HAP-1 (cell line): ENCODE data around the gene XPO6.

Experiments used
- DNase-seq, 2 experiments: peaks; one replicate each; pipeline ENCODE4 v3.0.0-alpha.2; 2016 to 2020; ENCODE audit warnings: low spot score in 2 of 2
- H3K27me3 ChIP-seq: fragments of 250-450 bp; sonication (Bioruptor Pico); 2 replicates; pipeline ENCODE4 v1.5.1; 2020; ENCODE audit warnings: low read depth, mild to moderate bottlenecking, moderate library complexity
- H3K36me3 ChIP-seq: fragments of 250-450 bp; sonication (Bioruptor Pico); replicated peaks from 2 replicates; pipeline ENCODE4 v1.5.1; 2020; ENCODE audit warnings: mild to moderate bottlenecking
- H3K4me1 ChIP-seq: fragments of 250-450 bp; sonication (Bioruptor Pico); 2 replicates; pipeline ENCODE4 v1.5.1; 2020; ENCODE audit warnings: mild to moderate bottlenecking
- H3K4me3 ChIP-seq: fragments of 250-450 bp; sonication (Bioruptor Pico); 2 replicates; pipeline ENCODE4 v1.5.1; 2020; ENCODE audit warnings: mild to moderate bottlenecking, moderate library complexity
- H3K9me3 ChIP-seq: fragments of 250-450 bp; sonication (Bioruptor Pico); 2 replicates; pipeline ENCODE4 v1.5.1; 2020; ENCODE audit warnings: mild to moderate bottlenecking, moderate library complexity
- in situ Hi-C: fragments of 300-500 bp; cut with MboI; formaldehyde crosslinking; loops from 3 replicates; pipeline ENCODE4 v1.14.3; 2020; ENCODE audit warnings: low sequenced_read_pairs, inconsistent platforms, mixed read lengths

XPO6 gene

GRCh38 chr16:28105297-28105696, 106.5 kb downstream of the XPO6 start:
- DNase-seq: no peak
- H3K27me3 ChIP-seq: no peaks in the 10 kb centered on the region
- H3K4me1 ChIP-seq: no peaks in the 10 kb centered on the region
- in situ Hi-C loops: no loop called here
- H3K4me3 ChIP-seq: no peak overlapping the region
- no peaks in the 10 kb centered on the region for H3K9me3 ChIP-seq
- H3K36me3 ChIP-seq: peaks cover 99% of the 10 kb centered on the region

- Histone ChIP-seq H3K36me3 (peaks cover 99% of the 10 kb centered on the region), H3K27me3 (no peaks in the 10 kb centered on the region), H3K4me3 (no peak overlapping the region), H3K4me1 (no peaks in the 10 kb centered on the region), H3K9me3 (no peaks in the 10 kb centered on the region)
- in situ Hi-C loops: no loop called here
- DNase-seq: no peak
Measured at GRCh38 chr16:28104404-28104803, 107.4 kb downstream of the XPO6 start.

GRCh38 chr16:28103516-28104170, 108.1 kb downstream of the XPO6 start:
- Histone ChIP-seq H3K27me3 (no peaks in the 10 kb centered on the region), H3K9me3 (no peaks in the 10 kb centered on the region), H3K4me3 (no peak overlapping the region), H3K4me1 (no peaks in the 10 kb centered on the region), H3K36me3 (peaks cover 100% of the 10 kb centered on the region)
- DNase-seq: no peak
- in situ Hi-C loops: no loop called here

GRCh38 chr16:28101533-28101890, 110.3 kb downstream of the XPO6 start:
- Histone ChIP-seq H3K27me3 (no peaks in the 10 kb centered on the region), H3K4me1 (no peaks in the 10 kb centered on the region), H3K4me3 (no peak overlapping the region), H3K36me3 (peaks cover 95% of the 10 kb centered on the region), H3K9me3 (no peaks in the 10 kb centered on the region)
- DNase-seq: no peak
- in situ Hi-C loops: no loop called here

- no peak overlapping the region for H3K4me3 ChIP-seq
- H3K9me3 ChIP-seq: no peaks in the 10 kb centered on the region
- peaks cover 90% of the 10 kb centered on the region for H3K36me3 ChIP-seq
- in situ Hi-C loops: no loop called here
- no peaks in the 10 kb centered on the region for H3K4me1 ChIP-seq
- no peaks in the 10 kb centered on the region for H3K27me3 ChIP-seq
- DNase-seq: no peak
Measured at GRCh38 chr16:28100810-28101532, 110.8 kb downstream of the XPO6 start.

GRCh38 chr16:28098959-28099945, 112.5 kb downstream of the XPO6 start:
- no peak overlapping the region for H3K4me3 ChIP-seq
- H3K9me3 ChIP-seq: no peaks in the 10 kb centered on the region
- H3K4me1 ChIP-seq: no peaks in the 10 kb centered on the region; the same call in 1 of the 2 replicates
- peaks cover 73% of the 10 kb centered on the region for H3K36me3 ChIP-seq
- no peak for DNase-seq
- H3K27me3 ChIP-seq: no peaks in the 10 kb centered on the region
- in situ Hi-C loops: no loop called here

- DNase-seq: no peak
- Histone ChIP-seq H3K4me3 (no peak overlapping the region), H3K36me3 (peaks cover 64% of the 10 kb centered on the region)
Measured at GRCh38 chr16:28098171-28098958, 113.4 kb downstream of the XPO6 start.

GRCh38 chr16:28096983-28097899, 114.5 kb downstream of the XPO6 start:
- in situ Hi-C loops: no loop called here
- no peak overlapping the region for H3K4me3 ChIP-seq
- H3K36me3 ChIP-seq: peaks cover 52% of the 10 kb centered on the region
- H3K27me3 ChIP-seq: no peaks in the 10 kb centered on the region
- no peaks in the 10 kb centered on the region for H3K9me3 ChIP-seq
- peaks cover 8% of the 10 kb centered on the region; the same call in 1 of the 2 replicates for H3K4me1 ChIP-seq
- DNase-seq: no peak

More at GRCh38 chr16:28098171-28098958, 113.4 kb downstream of the XPO6 start:
- Histone ChIP-seq H3K9me3 (no peaks in the 10 kb centered on the region), H3K27me3 (no peaks in the 10 kb centered on the region), H3K4me1 (peaks cover 6% of the 10 kb centered on the region; the same call in 1 of the 2 replicates)
- in situ Hi-C loops: no loop called here

GRCh38 chr16:28093385-28093725, 118.4 kb downstream of the XPO6 start:
- Histone ChIP-seq H3K4me3 (no peak overlapping the region), H3K27me3 (no peaks in the 10 kb centered on the region), H3K36me3 (peaks cover 16% of the 10 kb centered on the region), H3K9me3 (no peaks in the 10 kb centered on the region), H3K4me1 (peaks cover 8% of the 10 kb centered on the region; the same call in 1 of the 2 replicates)
- no peak for DNase-seq
- in situ Hi-C loops: no loop called here

- H3K4me3 ChIP-seq: no peak overlapping the region
- H3K4me1 ChIP-seq: peaks cover 8% of the 10 kb centered on the region; the same call in 1 of the 2 replicates
- in situ Hi-C loops: no loop called here
- peaks cover 11% of the 10 kb centered on the region for H3K36me3 ChIP-seq
- no peaks in the 10 kb centered on the region for H3K27me3 ChIP-seq
- H3K9me3 ChIP-seq: no peaks in the 10 kb centered on the region
- peak; percentile 13 to 35 for DNase-seq
Measured at GRCh38 chr16:28092721-28093384, 118.9 kb downstream of the XPO6 start.

GRCh38 chr16:28091656-28092055, 120.1 kb downstream of the XPO6 start:
- Histone ChIP-seq H3K9me3 (no peaks in the 10 kb centered on the region), H3K27me3 (no peaks in the 10 kb centered on the region), H3K4me3 (no peak overlapping the region), H3K36me3 (peaks cover 3% of the 10 kb centered on the region), H3K4me1 (peaks cover 8% of the 10 kb centered on the region; the same call in 1 of the 2 replicates)
- no peak for DNase-seq
- in situ Hi-C loops: no loop called here
